Fibroblast of gingiva (primary cell): Measurements from ENCODE around the gene FNDC11.
"Not testable (repeated sequence)": the region's sequence is repeated elsewhere in the genome, so short reads cannot be mapped to it uniquely, and the experiment has no call there.

Source experiments
- DNase-seq: peaks from one replicate; pipeline ENCODE4 v3.0.0-alpha.2; 2011; ENCODE audit warnings: low read depth

FNDC11 gene

DNA sequence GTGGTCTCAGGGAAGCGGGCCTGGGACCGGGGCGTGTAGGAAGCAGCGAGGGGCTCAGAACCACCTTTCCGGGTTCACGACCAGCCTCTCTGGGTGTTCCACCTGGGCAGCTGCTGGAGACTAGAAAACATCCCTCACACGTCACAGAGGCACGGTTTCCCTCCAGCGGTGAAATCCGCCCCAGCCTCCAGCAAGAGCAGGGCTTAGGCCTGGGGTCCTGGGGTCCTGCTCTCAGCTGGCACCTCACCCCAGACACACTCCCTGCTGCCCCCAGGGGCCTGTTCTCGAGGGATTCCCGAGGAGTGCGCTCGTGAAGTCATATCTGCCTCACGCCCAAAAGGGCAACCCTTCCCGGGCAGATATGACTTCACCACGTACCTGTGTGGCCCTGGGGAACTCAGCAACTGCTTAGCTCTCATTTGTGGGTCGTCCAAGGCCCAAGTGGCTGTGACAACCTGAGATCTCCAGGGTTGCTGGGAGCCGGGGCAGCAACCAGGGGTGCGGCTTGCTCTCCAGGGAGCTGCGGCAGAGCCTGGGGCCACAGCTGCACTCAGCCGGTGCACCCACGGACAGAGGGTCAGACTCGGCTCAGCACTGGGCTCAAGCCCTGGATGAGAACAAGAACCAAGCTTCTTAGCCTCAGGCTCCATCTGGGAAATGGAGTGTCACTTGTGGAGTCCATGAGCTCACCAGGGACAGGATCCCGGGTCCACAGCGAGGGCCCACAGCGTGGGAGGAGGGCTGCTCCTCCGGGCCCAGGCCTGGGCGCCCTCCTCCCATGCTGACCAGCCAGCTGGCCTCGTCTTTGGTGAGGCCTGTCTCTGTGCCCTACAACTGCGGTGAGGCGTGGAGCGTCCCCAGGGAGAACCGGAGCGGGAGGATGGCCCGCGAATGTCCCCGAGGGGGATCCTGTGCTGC, 661 bp downstream of the FNDC11 start:
- DNase-seq, result no peak

DNA sequence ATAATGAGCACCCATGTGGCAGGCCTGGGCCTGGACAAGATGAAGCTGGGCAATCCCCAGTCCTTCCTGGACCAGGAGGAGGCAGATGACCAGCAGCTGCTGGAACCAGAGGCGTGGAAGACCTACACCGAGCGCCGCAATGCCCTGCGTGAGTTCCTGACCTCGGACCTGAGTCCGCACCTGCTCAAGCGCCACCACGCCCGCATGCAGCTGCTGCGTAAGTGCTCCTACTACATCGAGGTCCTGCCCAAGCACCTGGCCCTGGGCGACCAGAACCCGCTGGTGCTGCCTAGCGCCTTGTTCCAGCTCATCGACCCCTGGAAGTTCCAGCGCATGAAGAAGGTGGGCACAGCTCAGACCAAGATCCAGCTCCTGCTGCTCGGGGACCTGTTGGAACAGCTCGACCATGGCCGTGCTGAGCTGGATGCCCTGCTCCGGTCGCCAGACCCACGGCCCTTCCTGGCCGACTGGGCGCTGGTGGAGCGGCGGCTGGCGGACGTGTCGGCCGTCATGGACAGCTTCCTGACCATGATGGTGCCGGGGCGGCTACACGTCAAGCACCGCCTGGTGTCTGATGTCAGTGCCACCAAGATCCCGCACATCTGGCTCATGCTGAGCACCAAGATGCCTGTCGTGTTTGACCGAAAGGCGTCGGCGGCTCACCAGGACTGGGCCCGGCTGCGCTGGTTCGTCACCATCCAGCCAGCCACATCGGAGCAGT, 1.9 kb downstream of the FNDC11 start:
- DNase-seq, result no peak

DNA sequence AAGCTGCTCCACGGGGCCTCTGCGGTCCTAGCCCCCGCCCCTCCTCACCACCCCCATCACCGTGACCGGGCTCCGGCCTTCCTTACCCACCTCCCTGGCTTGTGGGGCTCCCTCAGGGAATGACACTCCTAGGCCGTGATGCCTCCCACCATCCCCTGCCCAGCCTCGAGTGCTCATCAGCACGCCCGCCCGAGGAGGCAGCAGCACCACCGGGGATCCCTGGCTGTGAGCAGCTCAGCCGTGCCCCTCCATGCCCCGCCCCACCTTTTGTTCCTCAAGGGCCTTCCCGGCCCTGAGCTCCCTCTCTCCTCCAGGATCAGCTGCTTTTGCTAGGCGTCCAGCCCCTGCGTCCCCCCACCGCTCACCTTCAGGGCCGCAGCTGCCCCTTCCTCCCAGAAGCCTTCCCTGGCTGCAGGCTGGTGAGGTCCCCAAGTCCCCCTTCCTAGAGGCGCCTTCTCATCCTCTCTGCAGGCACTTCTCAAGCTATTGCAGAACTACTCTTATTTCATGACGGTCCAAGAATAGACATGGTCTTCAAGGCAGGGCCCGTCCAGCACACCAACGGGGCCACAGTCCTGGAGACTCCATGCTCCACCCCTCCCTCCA, 3.0 kb downstream of the FNDC11 start:
- no peak for DNase-seq

GRCh38 chr20:63557481-63557891, 3.5 kb downstream of the FNDC11 start:
- no peak for DNase-seq

GRCh38 chr20:63558804-63559484, 5.0 kb downstream of the FNDC11 start:
- no peak for DNase-seq

GRCh38 chr20:63559485-63560332, 5.8 kb downstream of the FNDC11 start:
- not testable (repeated sequence) for DNase-seq

GRCh38 chr20:63560333-63560805, 6.4 kb downstream of the FNDC11 start:
- no peak for DNase-seq

GRCh38 chr20:63560856-63561609, 7.1 kb downstream of the FNDC11 start:
- no peak for DNase-seq

GRCh38 chr20:63561624-63562396, 7.9 kb downstream of the FNDC11 start:
- DNase-seq, result no peak

- no peak for DNase-seq
Measured at GRCh38 chr20:63562461-63563224, 8.7 kb downstream of the FNDC11 start.

GRCh38 chr20:63563225-63563935, 9.4 kb downstream of the FNDC11 start:
- DNase-seq, result no peak

GRCh38 chr20:63564036-63564810, 10.3 kb downstream of the FNDC11 start:
- DNase-seq, result no peak

GRCh38 chr20:63565021-63565698, 11.2 kb downstream of the FNDC11 start:
- DNase-seq, result no peak

DNA sequence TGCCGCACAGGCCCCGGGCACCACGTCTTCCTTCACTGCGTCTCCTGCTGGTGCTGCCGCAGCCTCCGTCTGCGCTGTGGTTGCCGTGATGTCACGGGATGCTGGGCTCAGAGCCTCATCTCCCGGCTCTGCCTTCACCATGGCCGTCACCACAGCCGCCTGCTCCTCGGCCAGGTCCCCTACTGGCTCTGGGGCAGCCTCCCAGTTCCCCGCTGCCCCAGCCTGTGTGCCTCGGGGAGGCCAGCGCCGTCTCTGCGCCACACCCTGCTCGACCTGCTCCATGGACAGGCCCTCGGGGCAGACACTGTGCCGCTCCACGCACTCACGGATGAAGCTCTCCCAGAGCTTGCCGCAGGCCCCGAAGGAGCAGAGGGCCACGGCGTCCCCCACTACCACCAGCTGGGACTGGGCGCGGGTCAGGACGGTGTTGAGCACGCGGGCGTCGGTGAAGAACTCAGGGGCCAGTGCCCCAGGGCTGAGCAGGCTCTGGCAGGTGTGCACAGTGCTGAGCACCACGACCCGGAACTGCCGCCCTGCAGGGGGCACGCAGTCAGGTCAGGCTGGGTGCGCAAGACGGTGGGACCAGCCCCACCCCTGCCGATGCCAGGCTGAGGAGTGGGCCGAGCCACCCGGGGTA, 11.9 kb downstream of the FNDC11 start:
- DNase-seq, result no peak

DNA sequence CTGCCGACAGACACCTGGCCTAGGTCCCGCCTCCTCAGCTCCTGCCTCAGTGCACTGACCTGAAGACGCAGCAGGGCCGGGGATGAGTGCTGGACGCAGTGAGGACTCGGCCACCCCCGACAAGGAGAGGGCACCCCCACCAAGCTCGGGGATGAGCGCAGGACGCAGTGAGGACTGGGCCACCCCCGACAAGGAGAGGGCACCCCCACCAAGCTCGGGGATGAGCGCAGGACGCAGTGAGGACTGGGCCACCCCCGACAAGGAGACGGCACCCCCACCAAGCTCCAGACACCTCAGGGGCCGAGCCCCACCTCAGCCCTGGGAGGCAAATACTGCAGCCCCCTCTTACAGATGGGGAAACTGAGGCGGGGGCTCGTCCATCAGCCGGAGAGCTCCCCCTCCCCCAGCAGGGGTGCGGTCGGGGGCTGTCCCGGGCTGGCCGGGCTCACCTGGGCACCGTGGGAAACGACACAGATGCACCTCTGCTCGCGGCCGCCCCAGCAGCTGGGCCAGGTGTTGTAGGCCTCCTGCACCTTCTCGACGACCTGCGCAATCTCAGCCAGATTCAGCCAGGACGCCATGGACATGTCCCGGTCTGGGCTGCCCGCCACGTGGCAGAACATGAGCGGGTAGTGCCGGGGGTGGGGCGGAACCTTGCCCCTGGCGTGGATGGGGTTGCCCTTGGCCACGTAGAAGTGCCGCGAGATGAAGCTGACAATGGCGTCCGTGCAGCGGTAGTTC, 12.6 kb downstream of the FNDC11 start:
- DNase-seq, result no peak

DNA sequence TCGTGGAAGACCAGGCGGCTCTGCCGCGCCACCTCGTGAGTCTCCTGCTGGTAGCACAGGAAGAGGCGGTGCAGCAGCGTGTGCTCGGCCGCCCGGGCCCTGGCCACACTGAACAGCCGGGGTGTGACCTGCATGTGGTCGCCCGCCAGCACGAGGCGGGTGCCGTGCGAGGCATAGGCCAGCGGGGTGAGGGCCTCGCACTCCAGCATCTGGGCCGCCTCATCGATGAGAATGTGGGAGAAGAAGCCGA, 13.1 kb downstream of the FNDC11 start:
- no peak for DNase-seq
